ENCODE measurements around the gene SNUPN. TPM values are rescaled to one million over a fixed set of nuclear protein-coding genes. Genes with fewer than 3 reads are reported as not detected.

The SNUPN gene
- total and polyA plus RNA-seq, 2 of the 8 experiments (the other 6 are each of a cell fraction or from before 2014, with no cell fraction given) = 13.3 to 28.2 TPM

- no peak overlapping the region for H2BK12ac ChIP-seq (ENCODE audit: low read depth, low read length)
- no peak overlapping the region for H2BK120ac ChIP-seq (replicated peaks; ENCODE audit: low read depth, low read length)
- H4K91ac ChIP-seq (replicated peaks; ENCODE audit: insufficient read length, low read length) = no peak overlapping the region
- H3K23ac ChIP-seq (ENCODE audit: insufficient read length) = no peak overlapping the region
- peak; percentile 39 for FAIRE-seq
- no peak overlapping the region for H2BK5ac ChIP-seq (ENCODE audit: low read depth, low read length)
- 80% methylated on average over 3 of the region's 3 CpGs; no CpG with 5 or more reads in 1 of the 2 experiments for WGBS, 2 experiments (ENCODE audit: extremely low coverage in 1 of 2, insufficient coverage in 1 of 2, insufficient read length in 1 of 2, insufficient replicate concordance in 2 of 2, low coverage in 1 of 2, low lambda C conversion rate in 2 of 2, missing lambda C conversion rate in 1 of 2)
- no peak overlapping the region for H2BK15ac ChIP-seq (ENCODE audit: low read length)
- no peaks in the 10 kb centered on the region for H3K79me1 ChIP-seq (ENCODE audit: low read depth, low read length)
- no peak overlapping the region for H2BK20ac ChIP-seq (ENCODE audit: low read length)
- H4K8ac ChIP-seq (ENCODE audit: extremely low read depth, insufficient read depth, low read length) = no peak overlapping the region
- no peak overlapping the region for H3K27ac ChIP-seq (ENCODE audit: low read depth, low read length)
- peaks cover 5 to 16% (median 7%) of the 10 kb centered on the region in 4 experiments; a peak in 5 of 8 replicates for H3K36me3 ChIP-seq (ENCODE audit: control insufficient read depth in 2 of 4, insufficient read depth in 4 of 4, low read length in 3 of 4)
- no peak for DNase-seq (ENCODE audit: low read depth in 1 of 2, low spot score in 2 of 2)
- H3K4me1 ChIP-seq (replicated peaks in 1 of 4; ENCODE audit: control insufficient read depth in 3 of 4, insufficient read depth in 4 of 4, low read length in 3 of 4) = no peaks in the 10 kb centered on the region
- no peak overlapping the region for H3K18ac ChIP-seq (ENCODE audit: extremely low read depth, low read length)
- H3K4me3 ChIP-seq (ENCODE audit: extremely low read depth in 1 of 4, insufficient read depth in 2 of 4, low read depth in 3 of 4, low read length in 4 of 4) = no peak overlapping the region
- ChIA-PET CTCF (ENCODE audit: partially characterized antibody) (interaction anchor here (0.6 to 4.5 kb wide), 43 partner anchors 8 to 244 kb away, joined by 3 to 35 read pairs (median 5); partner anchors contain the start of genes PTPN9 and SNUPN), POLR2A (ENCODE audit: partially characterized antibody) (interaction anchor here (1.1 to 1.3 kb wide), 2 partner anchors 9 to 19 kb away, joined by 3 to 6 read pairs; partner anchors contain the start of gene PTPN9)
- H4K5ac ChIP-seq (ENCODE audit: insufficient read length, low read depth, low read length) = no peak overlapping the region
- no peak overlapping the region for H3K56ac ChIP-seq (replicated peaks; ENCODE audit: insufficient read length, low read depth, low read length)
- H2AFZ ChIP-seq (ENCODE audit: low read length) = no peak overlapping the region
- no peak overlapping the region for H2AK5ac ChIP-seq (ENCODE audit: low read depth, low read length)
- no peaks in the 10 kb centered on the region for H3K27me3 ChIP-seq (replicated peaks in 1 of 4; ENCODE audit: control insufficient read depth in 3 of 4, extremely low read depth in 1 of 4, insufficient read depth in 3 of 4, low read length in 3 of 4)
- no peaks in the 10 kb centered on the region for H3K79me2 ChIP-seq (ENCODE audit: control insufficient read depth in 1 of 2, insufficient read depth in 2 of 2, low read length in 2 of 2)
- H3K9me3 ChIP-seq (ENCODE audit: insufficient read depth in 2 of 2, low read depth in 1 of 2, low read length in 1 of 2) = no peaks in the 10 kb centered on the region
- H3K4ac ChIP-seq (replicated peaks; ENCODE audit: insufficient read length, low read depth, low read length) = no peak overlapping the region
- no peak for TF ChIP-seq CBX5 (IDR thresholded peaks at IDR 0.05; ENCODE audit: low read depth, low read length)
- peak in 2 of 3 experiments; percentile 39 to 52; a peak in 3 of 4 replicates for TF ChIP-seq CTCF (IDR thresholded peaks at IDR 0.05; ENCODE audit: control extremely low read depth in 1 of 3, insufficient read depth in 1 of 3, low read depth in 1 of 3, low read length in 3 of 3)
- TF ChIP-seq BRCA1 (IDR thresholded peaks at IDR 0.05; ENCODE audit: low read depth, low read length) = no peak
- no peak for TF ChIP-seq POLR2A (IDR thresholded peaks at IDR 0.05; ENCODE audit: control extremely low read depth in 1 of 2, low read depth in 2 of 2, low read length in 2 of 2)
- TF ChIP-seq RAD21 (IDR thresholded peaks at IDR 0.05 in 1 of 2, conservative IDR thresholded peaks at IDR 0.05 in 1 of 2; ENCODE audit: low read depth in 2 of 2, low read length in 2 of 2) = peak; percentile 42 to 56
- no peak for TF ChIP-seq SIRT6 (IDR thresholded peaks at IDR 0.05; ENCODE audit: low read length)
- no peak for TF ChIP-seq RXRA (IDR thresholded peaks at IDR 0.05; ENCODE audit: insufficient read depth, low read depth, low read length)
- H3K9ac ChIP-seq (replicated peaks in 1 of 4; ENCODE audit: extremely low read depth in 1 of 4, low read depth in 3 of 4, low read length in 3 of 4) = no peak overlapping the region
- H3K23me2 ChIP-seq (ENCODE audit: low read depth, low read length) = no peaks in the 10 kb centered on the region
- no peak overlapping the region for H3K14ac ChIP-seq (ENCODE audit: insufficient read length)
- no peaks in the 10 kb centered on the region for H4K20me1 ChIP-seq (replicated peaks in 1 of 2; ENCODE audit: control insufficient read depth in 1 of 2, insufficient read depth in 2 of 2, low read length in 2 of 2)
- no peak overlapping the region for H3K4me2 ChIP-seq (ENCODE audit: insufficient read depth in 1 of 2, low read depth in 2 of 2, low read length in 2 of 2)
These were observed 27.7 kb downstream of the SNUPN start for GRCh38 chr15:75597667-75598341.

Data from H1 (cell line).